GM08714 (cell line): ENCODE results near the gene P3H2.

Source experiments
- H3K4me3 ChIP-seq: fragments of 200-500 bp; sonication (Bioruptor generic); 2 replicates; pipeline ENCODE4 v1.5.1; 2014; ENCODE audit warnings: mild to moderate bottlenecking, low read length, inconsistent platforms
- ZNF274 ChIP-seq: IDR thresholded peaks from 2 replicates; pipeline ENCODE4 v1.6.1; 2012; ENCODE audit warnings: mild to moderate bottlenecking, low read depth, low read length

Gene P3H2

GRCh38 chr3:189941679-189942078, 179.0 kb downstream of the P3H2 start:
- H3K4me3 ChIP-seq = no peak overlapping the region
- TF ChIP-seq ZNF274 = no peak

- no peak overlapping the region for H3K4me3 ChIP-seq
- no peak for TF ChIP-seq ZNF274
Measured at GRCh38 chr3:189941125-189941524, 179.6 kb downstream of the P3H2 start.

GRCh38 chr3:189937302-189938127, 183.2 kb downstream of the P3H2 start:
- no peak overlapping the region for H3K4me3 ChIP-seq
- TF ChIP-seq ZNF274 = no peak

DNA sequence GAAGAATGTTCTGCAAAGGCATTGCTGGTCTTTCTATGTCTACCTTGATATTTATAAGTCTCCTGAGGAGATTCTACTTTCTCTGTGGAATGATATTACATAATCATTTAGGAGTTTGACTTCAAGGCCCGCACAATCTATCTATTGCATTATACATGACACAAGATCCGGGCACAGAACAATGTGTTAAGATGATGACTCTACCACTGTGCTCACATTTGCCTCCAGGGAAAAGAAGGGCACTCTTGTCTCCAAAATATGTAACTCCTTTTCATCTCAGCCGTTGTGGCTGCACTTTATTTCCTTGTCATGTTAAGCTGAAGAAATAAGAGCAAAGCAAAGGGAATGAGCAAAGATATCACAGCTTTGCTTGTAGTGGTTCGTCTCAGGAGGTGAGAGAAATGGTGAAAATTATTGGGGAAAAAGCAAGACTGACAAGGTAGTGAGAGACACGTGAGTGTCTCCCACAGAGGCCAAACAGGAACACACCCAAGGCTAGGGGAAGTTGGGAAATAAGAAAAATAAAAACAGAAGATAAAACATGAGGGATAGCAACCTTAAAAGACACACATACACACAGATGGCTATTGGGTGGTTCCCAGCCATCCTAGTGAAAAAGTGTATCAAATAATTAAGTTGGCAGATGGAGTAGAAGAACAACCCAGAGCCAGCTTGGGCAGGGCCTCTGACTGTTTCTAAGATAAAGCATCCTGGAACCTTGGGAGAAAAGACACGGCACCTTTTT, 184.3 kb downstream of the P3H2 start:
- H3K4me3 ChIP-seq = no peak overlapping the region
- no peak for TF ChIP-seq ZNF274

DNA sequence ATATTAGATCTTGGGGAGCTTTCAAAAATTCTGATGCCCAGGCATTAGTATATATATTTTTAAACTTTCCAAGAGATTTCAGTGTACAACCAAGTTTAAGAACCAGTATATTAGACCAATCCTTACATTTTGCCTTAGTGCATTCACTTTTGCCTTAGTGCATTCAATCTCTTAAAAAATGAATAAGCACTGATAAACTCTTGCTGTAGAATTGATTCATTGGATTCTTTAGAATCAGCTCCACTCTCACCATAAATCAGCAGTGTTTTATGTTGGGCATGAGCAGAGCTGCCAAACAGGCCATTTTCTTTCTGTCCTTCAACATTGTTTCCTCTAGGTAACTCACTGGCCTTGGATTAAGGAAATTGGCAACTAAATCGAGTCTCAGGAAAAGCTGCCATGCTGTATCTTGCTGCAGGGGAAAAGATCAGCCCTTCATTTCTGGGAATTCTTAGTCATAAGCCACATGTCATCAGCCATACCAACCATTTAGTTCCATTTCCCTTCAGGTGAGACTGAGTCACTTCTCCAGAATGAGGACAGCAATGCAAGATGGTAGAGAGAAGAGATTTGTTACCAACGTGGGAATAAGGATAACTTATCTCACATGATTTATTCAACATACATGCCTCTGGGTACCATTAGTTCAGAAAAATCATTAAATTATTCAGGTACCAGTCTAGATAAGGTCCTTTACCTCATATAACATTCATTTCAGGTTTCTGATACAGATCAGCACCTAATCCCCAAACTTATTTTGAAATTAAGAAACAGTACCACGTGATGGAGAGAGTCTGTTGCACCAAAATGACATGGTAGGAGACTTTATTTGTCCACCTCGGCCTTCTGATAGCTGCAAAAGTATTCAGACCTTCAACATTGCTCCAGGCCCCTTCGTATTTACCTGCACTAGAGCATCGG, 192.5 kb downstream of the P3H2 start:
- H3K4me3 ChIP-seq = no peak overlapping the region
- no peak for TF ChIP-seq ZNF274

DNA sequence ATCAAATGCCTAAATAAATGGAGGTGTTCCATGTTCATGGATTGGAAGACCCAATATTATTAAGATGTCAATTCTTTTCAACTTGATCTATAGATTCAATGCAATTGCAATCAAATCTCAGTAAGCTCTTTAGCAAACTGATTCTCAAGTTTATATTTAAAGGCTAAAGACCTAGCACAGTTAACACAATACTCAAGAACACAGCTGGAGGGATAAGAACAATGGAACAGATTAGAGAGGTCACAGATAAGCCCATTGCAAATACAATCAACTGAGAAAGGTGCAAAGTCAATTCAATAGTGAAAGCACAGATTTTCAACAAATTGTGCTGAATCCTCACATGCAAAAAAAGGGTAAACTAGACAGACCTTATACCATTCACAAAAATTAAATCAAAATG, 198.9 kb downstream of the P3H2 start:
- no peak overlapping the region for H3K4me3 ChIP-seq

DNA sequence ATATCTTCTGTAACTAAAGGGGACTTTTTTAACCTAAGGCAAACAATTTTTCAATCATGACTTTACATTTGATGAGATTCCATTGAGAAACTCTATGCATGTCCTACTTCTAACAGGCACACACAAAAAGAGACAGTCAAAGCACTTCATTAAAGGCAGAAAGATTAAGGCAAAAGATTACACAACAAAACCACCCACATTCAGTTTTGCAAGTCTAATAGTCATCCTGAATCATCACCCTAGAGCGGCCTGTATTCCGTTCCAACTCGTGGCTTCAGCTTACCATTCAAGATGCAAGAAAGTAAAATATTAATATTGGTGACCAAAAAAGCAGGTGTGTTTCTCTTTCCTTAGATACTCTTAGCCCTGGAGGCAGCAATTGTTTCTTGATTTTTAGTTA, 205.9 kb downstream of the P3H2 start:
- H3K4me3 ChIP-seq = no peak overlapping the region
- TF ChIP-seq ZNF274 = no peak

More for the DNA sequence above, 198.9 kb downstream of the P3H2 start:
- TF ChIP-seq ZNF274 = no peak

DNA sequence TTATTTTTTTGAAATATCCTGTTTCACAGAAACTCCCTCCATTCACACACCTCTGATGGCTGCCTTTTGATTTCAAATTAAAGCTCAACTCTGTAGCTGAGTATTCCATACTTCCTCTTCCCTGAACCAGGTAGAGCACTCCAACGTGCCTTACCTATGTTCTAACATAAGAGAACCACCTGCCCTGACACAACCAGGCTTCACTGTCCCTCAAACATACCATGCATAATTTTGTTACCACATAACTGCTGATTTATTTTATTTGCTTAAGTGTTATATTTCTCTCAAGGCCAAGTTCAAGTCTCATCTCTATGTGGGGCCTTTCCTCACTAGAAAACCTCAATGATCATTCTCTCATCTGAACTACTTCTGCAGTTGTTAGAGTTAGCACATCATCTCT, 209.7 kb downstream of the P3H2 start:
- no peak for TF ChIP-seq ZNF274
- H3K4me3 ChIP-seq = no peak overlapping the region

DNA sequence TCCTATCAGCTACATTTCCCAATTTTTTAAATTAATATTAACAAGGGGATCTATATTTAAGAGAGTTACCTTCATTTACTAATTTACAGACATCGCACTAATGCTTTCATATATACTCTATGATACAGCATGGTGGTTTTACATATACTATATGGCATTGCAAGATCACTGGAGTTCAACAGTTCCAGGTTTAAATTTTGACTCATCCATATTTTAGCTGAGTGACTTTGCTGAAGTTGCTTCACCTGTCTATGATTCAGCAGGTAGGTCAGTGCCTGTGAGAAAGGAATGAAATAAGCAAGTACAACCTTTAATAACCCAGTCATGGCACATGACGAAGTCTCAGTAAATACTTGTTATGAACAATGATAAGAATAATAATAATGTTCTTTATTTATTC, 211.1 kb downstream of the P3H2 start:
- no peak for TF ChIP-seq ZNF274
- no peak overlapping the region for H3K4me3 ChIP-seq

- H3K4me3 ChIP-seq = no peak overlapping the region
- no peak for TF ChIP-seq ZNF274
Measured at GRCh38 chr3:189909139-189909538, 211.6 kb downstream of the P3H2 start.

DNA sequence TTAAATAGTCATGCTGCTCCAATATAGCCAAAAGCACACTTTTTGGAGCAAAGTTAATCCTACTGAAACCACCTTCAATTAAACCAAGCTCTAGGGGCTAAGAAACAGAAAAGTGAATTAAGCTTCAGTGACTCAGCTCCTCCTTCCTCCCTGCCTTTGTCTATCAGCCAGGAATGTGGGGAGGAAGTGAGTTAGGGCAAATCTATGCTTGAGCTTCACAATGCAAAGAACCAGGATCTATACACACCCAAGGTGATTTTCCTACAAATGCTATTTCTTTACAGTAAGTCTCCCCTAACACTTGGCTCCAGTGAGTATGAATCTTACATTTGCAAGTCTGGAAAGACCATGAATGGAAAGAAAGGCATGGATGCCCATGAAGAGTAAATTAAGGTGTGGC, 212.1 kb downstream of the P3H2 start:
- no peak overlapping the region for H3K4me3 ChIP-seq
- no peak for TF ChIP-seq ZNF274

DNA sequence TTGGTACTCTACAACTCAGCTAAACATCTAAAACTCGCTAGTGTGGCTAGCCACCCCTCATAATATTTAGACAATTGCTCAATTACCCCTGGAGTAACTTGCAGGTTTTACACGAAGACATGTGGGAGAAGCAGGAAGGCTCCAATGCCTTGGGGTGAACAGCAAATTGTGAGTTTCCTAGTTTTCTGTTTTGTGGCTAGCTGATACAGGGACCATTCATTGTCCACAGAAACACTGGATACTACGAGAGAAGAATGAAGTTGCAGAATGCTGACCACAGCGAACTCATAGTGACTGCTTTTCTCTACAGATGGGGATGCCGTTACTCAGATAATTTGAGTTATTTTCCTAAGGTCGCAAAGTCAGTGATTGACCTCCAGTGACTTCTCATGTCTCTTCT, 212.9 kb downstream of the P3H2 start:
- H3K4me3 ChIP-seq = no peak overlapping the region
- TF ChIP-seq ZNF274 = no peak
